Stimulated activated CD8-positive, alpha-beta memory T cell treated with anti-CD3 and anti-CD28 coated beads, Interleukin-4, amount 100 ng/mL, for 4 hours (primary cell): ENCODE data around the gene USP17L20.
"Not testable (repeated sequence)": the region's sequence is repeated elsewhere in the genome, so short reads cannot be mapped to it uniquely, and the experiment has no call there.

ENCODE experiments used
- DNase-seq, 2 donors: peaks; one replicate each; pipeline ENCODE4 v3.0.0-alpha.2; 2020; ENCODE audit warnings: low read depth in 2 of 2, low spot score in 1 of 2

Gene USP17L20, protein sequence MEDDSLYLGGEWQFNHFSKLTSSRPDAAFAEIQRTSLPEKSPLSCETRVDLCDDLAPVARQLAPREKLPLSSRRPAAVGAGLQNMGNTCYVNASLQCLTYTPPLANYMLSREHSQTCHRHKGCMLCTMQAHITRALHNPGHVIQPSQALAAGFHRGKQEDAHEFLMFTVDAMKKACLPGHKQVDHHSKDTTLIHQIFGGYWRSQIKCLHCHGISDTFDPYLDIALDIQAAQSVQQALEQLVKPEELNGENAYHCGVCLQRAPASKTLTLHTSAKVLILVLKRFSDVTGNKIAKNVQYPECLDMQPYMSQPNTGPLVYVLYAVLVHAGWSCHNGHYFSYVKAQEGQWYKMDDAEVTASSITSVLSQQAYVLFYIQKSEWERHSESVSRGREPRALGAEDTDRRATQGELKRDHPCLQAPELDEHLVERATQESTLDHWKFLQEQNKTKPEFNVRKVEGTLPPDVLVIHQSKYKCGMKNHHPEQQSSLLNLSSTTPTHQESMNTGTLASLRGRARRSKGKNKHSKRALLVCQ

GRCh38 chr4:9257824-9258223, at the start of gene USP17L20:
Gene USP17L20 (plus strand): TSS chr4:9258124. CDS start chr4:9258124, 0 bp downstream.
- not testable (repeated sequence) for DNase-seq

DNA sequence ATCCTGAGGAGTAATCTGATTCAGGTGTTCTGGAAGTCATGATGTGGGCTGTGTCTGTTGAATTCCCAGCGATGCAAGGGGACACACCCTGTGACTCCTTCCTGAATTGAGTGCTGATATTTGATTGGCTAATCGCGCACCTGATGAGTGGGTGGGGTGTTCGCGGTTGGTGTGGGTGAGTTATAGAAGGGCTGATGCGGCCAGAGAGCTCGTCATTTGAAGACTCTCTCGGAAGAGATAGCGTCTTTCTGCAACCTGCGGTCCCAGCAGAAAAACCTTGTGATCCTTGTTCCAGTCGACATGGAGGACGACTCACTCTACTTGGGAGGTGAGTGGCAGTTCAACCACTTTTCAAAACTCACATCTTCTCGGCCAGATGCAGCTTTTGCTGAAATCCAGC, 47.6 kb upstream of the USP17L20 start, which contains the start of gene USP17L10:
USP17L10 (plus strand) TSS at position 301 of the 400 bp plus-strand sequence; CDS start at position 301, 0 bp downstream.
- not testable (repeated sequence) for DNase-seq

- DNase-seq = not testable (repeated sequence)
Measured at GRCh38 chr4:9214701-9215100, 43.2 kb upstream of the USP17L20 start.

- DNase-seq = not testable (repeated sequence)
Measured at GRCh38 chr4:9215105-9215504, 42.8 kb upstream of the USP17L20 start, which contains the start of gene USP17L11. Gene USP17L11 (plus strand): TSS chr4:9215405. CDS start chr4:9215405, 0 bp downstream.

DNA sequence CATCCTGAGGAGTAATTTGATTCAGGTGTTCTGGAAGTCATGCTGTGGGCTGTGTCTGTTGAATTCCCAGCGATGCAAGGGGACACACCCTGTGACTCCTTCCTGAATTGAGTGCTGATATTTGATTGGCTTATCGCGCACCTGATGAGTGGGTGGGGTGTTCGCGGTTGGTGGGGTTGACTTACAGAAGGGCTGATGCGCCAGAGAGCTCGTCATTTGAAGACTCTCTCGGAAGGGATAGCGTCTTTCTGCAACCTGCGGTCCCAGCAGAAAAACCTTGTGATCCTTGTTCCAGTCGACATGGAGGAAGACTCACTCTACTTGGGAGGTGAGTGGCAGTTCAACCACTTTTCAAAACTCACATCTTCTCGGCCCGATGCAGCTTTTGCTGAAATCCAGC, 38.1 kb upstream of the USP17L20 start, which contains the start of gene USP17L12:
USP17L12 (plus strand) TSS at position 301 of the 400 bp plus-strand sequence; CDS start at position 301, 0 bp downstream.
- not testable (repeated sequence) for DNase-seq

DNA sequence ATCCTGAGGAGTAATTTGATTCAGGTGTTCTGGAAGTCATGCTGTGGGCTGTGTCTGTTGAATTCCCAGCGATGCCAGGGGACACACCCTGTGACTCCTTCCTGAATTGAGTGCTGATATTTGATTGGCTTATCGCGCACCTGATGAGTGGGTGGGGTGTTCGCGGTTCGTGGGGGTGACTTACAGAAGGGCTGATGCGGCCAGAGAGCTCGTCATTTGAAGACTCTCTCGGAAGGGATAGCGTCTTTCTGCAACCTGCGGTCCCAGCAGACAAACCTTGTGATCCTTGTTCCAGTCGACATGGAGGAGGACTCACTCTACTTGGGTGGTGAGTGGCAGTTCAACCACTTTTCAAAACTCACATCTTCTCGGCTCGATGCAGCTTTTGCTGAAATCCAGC, 33.3 kb upstream of the USP17L20 start, which contains the start of gene USP17L13:
USP17L13 (plus strand) TSS at position 301 of the 400 bp plus-strand sequence; CDS start at position 301, 0 bp downstream.
- not testable (repeated sequence) for DNase-seq

- not testable (repeated sequence) for DNase-seq
Measured at GRCh38 chr4:9230249-9230648, 27.7 kb upstream of the USP17L20 start.

- DNase-seq = not testable (repeated sequence)
Measured at GRCh38 chr4:9234085-9234484, 23.8 kb upstream of the USP17L20 start, which contains the start of gene USP17L15. Gene USP17L15 (plus strand): TSS chr4:9234385. CDS start chr4:9234385, 0 bp downstream.

- DNase-seq = not testable (repeated sequence)
Measured at GRCh38 chr4:9238461-9238860, 19.5 kb upstream of the USP17L20 start.

GRCh38 chr4:9243579-9243978, 14.3 kb upstream of the USP17L20 start, which contains the start of gene USP17L17:
Gene USP17L17 (plus strand): TSS chr4:9243879. CDS start chr4:9243879, 0 bp downstream.
- DNase-seq = not testable (repeated sequence)

DNA sequence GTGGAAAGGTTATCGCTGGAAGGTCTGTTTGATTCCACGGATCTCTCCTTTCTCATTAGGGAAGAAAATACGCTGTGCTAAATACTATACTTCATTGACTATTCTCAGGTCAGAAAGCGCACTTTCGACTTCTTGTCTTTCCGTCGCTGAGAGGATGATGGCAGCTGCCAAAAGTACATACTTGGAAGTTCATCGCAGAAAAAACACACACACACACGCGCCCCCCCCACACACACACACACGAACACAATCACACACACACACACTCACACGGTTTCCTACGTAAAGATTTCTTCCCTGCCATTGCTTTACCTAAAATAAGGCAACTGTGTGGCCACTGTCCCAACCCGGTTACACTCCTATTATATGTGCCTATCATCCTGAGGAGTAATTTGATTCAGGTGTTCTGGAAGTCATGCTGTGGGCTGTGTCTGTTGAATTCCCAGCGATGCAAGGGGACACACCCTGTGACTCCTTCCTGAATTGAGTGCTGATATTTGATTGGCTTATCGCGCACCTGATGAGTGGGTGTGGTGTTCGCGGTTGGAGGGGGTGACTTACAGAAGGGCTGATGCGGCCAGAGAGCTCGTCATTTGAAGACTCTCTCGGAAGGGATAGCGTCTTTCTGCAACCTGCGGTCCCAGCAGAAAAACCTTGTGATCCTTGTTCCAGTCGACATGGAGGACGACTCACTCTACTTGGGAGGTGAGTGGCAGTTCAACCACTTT, 9.8 kb upstream of the USP17L20 start, which contains the start of gene USP17L18:
USP17L18 (plus strand) TSS at position 678 of the 728 bp plus-strand sequence; CDS start at position 678, 0 bp downstream.
- DNase-seq = peak in 1 of 2 donors; percentile 0

DNA sequence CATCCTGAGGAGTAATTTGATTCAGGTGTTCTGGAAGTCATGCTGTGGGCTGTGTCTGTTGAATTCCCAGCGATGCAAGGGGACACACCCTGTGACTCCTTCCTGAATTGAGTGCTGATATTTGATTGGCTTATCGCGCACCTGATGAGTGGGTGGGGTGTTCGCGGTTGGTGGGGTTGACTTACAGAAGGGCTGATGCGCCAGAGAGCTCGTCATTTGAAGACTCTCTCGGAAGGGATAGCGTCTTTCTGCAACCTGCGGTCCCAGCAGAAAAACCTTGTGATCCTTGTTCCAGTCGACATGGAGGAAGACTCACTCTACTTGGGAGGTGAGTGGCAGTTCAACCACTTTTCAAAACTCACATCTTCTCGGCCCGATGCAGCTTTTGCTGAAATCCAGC, 4.8 kb upstream of the USP17L20 start, which contains the start of gene USP17L19:
USP17L19 (plus strand) TSS at position 301 of the 400 bp plus-strand sequence; CDS start at position 301, 0 bp downstream.
- not testable (repeated sequence) for DNase-seq

DNA sequence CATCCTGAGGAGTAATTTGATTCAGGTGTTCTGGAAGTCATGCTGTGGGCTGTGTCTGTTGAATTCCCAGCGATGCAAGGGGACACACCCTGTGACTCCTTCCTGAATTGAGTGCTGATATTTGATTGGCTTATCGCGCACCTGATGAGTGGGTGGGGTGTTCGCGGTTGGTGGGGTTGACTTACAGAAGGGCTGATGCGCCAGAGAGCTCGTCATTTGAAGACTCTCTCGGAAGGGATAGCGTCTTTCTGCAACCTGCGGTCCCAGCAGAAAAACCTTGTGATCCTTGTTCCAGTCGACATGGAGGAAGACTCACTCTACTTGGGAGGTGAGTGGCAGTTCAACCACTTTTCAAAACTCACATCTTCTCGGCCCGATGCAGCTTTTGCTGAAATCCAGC, 4.6 kb downstream of the USP17L20 start, which contains the start of gene USP17L21:
USP17L21 (plus strand) TSS at position 301 of the 400 bp plus-strand sequence; CDS start at position 301, 0 bp downstream.
- DNase-seq = not testable (repeated sequence)

DNA sequence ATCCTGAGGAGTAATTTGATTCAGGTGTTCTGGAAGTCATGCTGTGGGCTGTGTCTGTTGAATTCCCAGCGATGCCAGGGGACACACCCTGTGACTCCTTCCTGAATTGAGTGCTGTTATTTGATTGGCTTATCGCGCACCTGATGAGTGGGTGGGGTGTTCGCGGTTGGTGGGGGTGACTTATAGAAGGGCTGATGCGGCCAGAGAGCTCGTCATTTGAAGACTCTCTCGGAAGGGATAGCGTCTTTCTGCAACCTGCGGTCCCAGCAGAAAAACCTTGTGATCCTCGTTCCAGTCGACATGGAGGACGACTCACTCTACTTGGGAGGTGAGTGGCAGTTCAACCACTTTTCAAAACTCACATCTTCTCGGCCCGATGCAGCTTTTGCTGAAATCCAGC, 9.4 kb downstream of the USP17L20 start, which contains the start of gene USP17L22:
USP17L22 (plus strand) TSS at position 301 of the 400 bp plus-strand sequence; CDS start at position 301, 0 bp downstream.
- DNase-seq = not testable (repeated sequence)

GRCh38 chr4:9271719-9272118, 13.8 kb downstream of the USP17L20 start:
- DNase-seq = peak in 1 of 2 donors; percentile 3
